Erythroblast (primary cell): Measurements from ENCODE around the gene GFRA4.

Experiments used
- GATA1 ChIP-seq: IDR thresholded peaks from 2 replicates; pipeline ENCODE4 v1.6.1; 2011; ENCODE audit warnings: low read depth, mild to moderate bottlenecking, control low read depth, low read length, moderate library complexity
- POLR2A ChIP-seq: IDR thresholded peaks from 2 replicates; pipeline ENCODE4 v1.6.1; 2011; ENCODE audit warnings: mild to moderate bottlenecking, low read length

DNA sequence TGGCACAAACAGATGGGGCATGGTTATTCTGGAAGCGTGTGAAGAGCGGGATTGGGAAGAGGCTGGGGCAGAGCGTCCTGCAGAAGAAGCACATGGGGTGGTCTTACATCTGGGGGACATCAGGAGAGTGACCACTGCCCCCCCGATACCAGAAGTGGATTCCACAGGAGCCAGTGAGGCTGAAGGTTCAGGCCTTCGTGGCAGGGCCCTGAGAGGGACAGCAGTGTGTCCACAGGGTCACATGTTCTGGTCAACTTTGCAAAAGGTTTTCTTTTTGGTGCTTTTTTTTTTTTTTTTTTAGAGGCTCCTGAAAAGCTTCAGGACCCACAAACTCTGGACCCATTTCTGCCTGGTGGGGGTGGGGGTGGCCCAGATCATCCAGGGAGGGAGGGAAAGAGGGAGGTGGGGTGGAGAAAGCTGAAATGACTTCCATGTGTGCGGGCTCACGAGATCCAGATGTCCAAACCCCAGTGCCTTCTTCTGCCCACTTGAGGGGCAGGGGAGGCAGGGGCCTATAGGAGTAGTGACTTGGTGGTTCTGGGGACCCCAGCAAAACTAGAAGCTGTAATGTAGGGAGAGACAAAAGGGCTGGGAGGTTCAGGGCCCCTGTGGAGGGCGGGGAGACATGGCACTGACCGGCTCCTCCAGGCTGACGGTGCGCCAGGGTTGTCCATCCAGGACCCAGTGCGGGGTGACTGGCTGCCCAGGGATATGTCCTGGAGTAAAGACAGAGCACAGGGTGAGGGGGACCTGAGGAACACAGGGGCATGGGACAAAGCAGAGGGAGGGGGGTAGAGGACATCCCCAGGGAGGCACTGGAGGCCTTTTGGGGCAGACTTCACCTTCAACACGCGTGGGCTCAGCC, 15.9 kb upstream of the GFRA4 start:
- TF ChIP-seq POLR2A (no peak), GATA1 (no peak)
